ENCODE results near the gene AGFG1. TPM values are rescaled to one million over a fixed set of nuclear protein-coding genes. Genes with fewer than 3 reads are reported as not detected.

AGFG1 gene
- total and polyA plus RNA-seq, 2 donors (not counting 1 experiment from before 2014, with no cell fraction given): 28.7 to 83.3 TPM

GRCh38 chr2:227423656-227424499 is 48.1 kb upstream of the AGFG1 start:
- ChIA-PET CTCF (no interaction called here), POLR2A (no interaction called here)
- no peak overlapping the region for H3K4me2 ChIP-seq (replicated peaks; ENCODE audit: low read depth, low read length, poor library complexity, severe bottlenecking)
- TF ChIP-seq CTCF (IDR thresholded peaks at IDR 0.05) (no peak), EZH2 (IDR thresholded peaks at IDR 0.05; ENCODE audit: borderline replicate concordance, insufficient read depth, low read depth, low read length, poor library complexity, severe bottlenecking) (no peak)
- H3K9ac ChIP-seq (ENCODE audit: low read length): no peak overlapping the region
- H3K79me2 ChIP-seq (ENCODE audit: control insufficient read depth, insufficient read depth, low read length): no peaks in the 10 kb centered on the region
- Mint-ChIP-seq H3K27ac (no peak overlapping the region), H3K9me3 (ENCODE audit: insufficient read depth) (no peaks in the 10 kb centered on the region), H3K4me3 (no peak overlapping the region), H3K4me1 (no peaks in the 10 kb centered on the region), H3K27me3 (no peaks in the 10 kb centered on the region)
- DNase-seq: no peak
- no peaks in the 10 kb centered on the region for H3K36me3 ChIP-seq (replicated peaks in 1 of 2; ENCODE audit: control extremely low read depth in 1 of 2, control insufficient read depth in 1 of 2, extremely low read depth in 1 of 2, insufficient read depth in 2 of 2, low read length in 1 of 2)
- no peak overlapping the region for H3K27ac ChIP-seq (ENCODE audit: low read length in 2 of 2)
- H2AFZ ChIP-seq (ENCODE audit: insufficient read depth, low read depth, low read length, poor library complexity, severe bottlenecking): no peak overlapping the region
- H4K20me1 ChIP-seq (ENCODE audit: control insufficient read depth, insufficient read depth, low read length, poor library complexity, severe bottlenecking): no peaks in the 10 kb centered on the region
- H3K4me1 ChIP-seq (ENCODE audit: control insufficient read depth in 2 of 2, insufficient read depth in 2 of 2, low read length in 2 of 2): no peaks in the 10 kb centered on the region
- H3K27me3 ChIP-seq (replicated peaks in 1 of 4; ENCODE audit: control extremely low read depth in 1 of 4, control insufficient read depth in 3 of 4, insufficient read depth in 4 of 4, low read length in 3 of 4): no peaks in the 10 kb centered on the region
- no peak overlapping the region for H3K4me3 ChIP-seq (ENCODE audit: control extremely low read depth in 1 of 5, extremely low read depth in 1 of 5, insufficient read depth in 1 of 5, low read depth in 2 of 5, low read length in 4 of 5)
- H3K9me3 ChIP-seq (ENCODE audit: control extremely low read depth in 1 of 3, control insufficient read depth in 2 of 3, insufficient read depth in 1 of 3, low read length in 2 of 3): no peaks in the 10 kb centered on the region
- 94% methylated on average over 7 of the region's 10 CpGs for WGBS (ENCODE audit: insufficient coverage)
- ATAC-seq (ENCODE audit: low read depth): no peak
- intact Hi-C loops (cut with micrococcal nuclease): no loop called here

- Mint-ChIP-seq H3K9me3 (ENCODE audit: insufficient read depth) (peaks cover 9% of the 10 kb centered on the region), H3K27me3 (peaks cover 8% of the 10 kb centered on the region), H3K27ac (no peak overlapping the region), H3K4me3 (no peak overlapping the region), H3K4me1 (no peaks in the 10 kb centered on the region)
- ChIA-PET CTCF (interaction anchor here (0.6 kb wide), 1 partner anchor 146 kb away, joined by 5 read pairs; no protein-coding TSS in a partner anchor), POLR2A (no interaction called here)
- TF ChIP-seq EZH2 (IDR thresholded peaks at IDR 0.05; ENCODE audit: borderline replicate concordance, insufficient read depth, low read depth, low read length, poor library complexity, severe bottlenecking): no peak
- TF ChIP-seq CTCF (IDR thresholded peaks at IDR 0.05): no peak
- ATAC-seq (ENCODE audit: low read depth): no peak
- H4K20me1 ChIP-seq (ENCODE audit: control insufficient read depth, insufficient read depth, low read length, poor library complexity, severe bottlenecking): no peaks in the 10 kb centered on the region
- H3K27me3 ChIP-seq (replicated peaks in 1 of 4; ENCODE audit: control extremely low read depth in 1 of 4, control insufficient read depth in 3 of 4, insufficient read depth in 4 of 4, low read length in 3 of 4): no peaks in the 10 kb centered on the region
- H3K9me3 ChIP-seq (ENCODE audit: control extremely low read depth in 1 of 3, control insufficient read depth in 2 of 3, insufficient read depth in 1 of 3, low read length in 2 of 3): peaks cover 0 to 18% (median 11%) of the 10 kb centered on the region in 3 donors
- H3K27ac ChIP-seq (ENCODE audit: low read length in 2 of 2): no peak overlapping the region
- H3K4me3 ChIP-seq (ENCODE audit: control extremely low read depth in 1 of 5, extremely low read depth in 1 of 5, insufficient read depth in 1 of 5, low read depth in 2 of 5, low read length in 4 of 5): no peak overlapping the region
- no peaks in the 10 kb centered on the region for H3K4me1 ChIP-seq (ENCODE audit: control insufficient read depth in 2 of 2, insufficient read depth in 2 of 2, low read length in 2 of 2)
- 87% methylated on average over 2 of the region's 8 CpGs for WGBS (ENCODE audit: insufficient coverage)
- H2AFZ ChIP-seq (ENCODE audit: insufficient read depth, low read depth, low read length, poor library complexity, severe bottlenecking): no peak overlapping the region
- H3K36me3 ChIP-seq (replicated peaks in 1 of 2; ENCODE audit: control extremely low read depth in 1 of 2, control insufficient read depth in 1 of 2, extremely low read depth in 1 of 2, insufficient read depth in 2 of 2, low read length in 1 of 2): no peaks in the 10 kb centered on the region
- DNase-seq: no peak
- intact Hi-C loops (cut with micrococcal nuclease): no loop called here
- no peak overlapping the region for H3K4me2 ChIP-seq (replicated peaks; ENCODE audit: low read depth, low read length, poor library complexity, severe bottlenecking)
- no peak overlapping the region for H3K9ac ChIP-seq (ENCODE audit: low read length)
- no peaks in the 10 kb centered on the region for H3K79me2 ChIP-seq (ENCODE audit: control insufficient read depth, insufficient read depth, low read length)
Observed at GRCh38 chr2:227428731-227429285, 43.1 kb upstream of the AGFG1 start.

Data from B cell (primary cell).